Globus pallidus (tissue), 1 donor: ENCODE results near the gene ZBP1.

Experiments
- DNase-seq: peaks from one replicate; pipeline ENCODE4 v3.0.0-alpha.2; 2015; ENCODE audit warnings: low spot score

Gene ZBP1

GRCh38 chr20:57620274-57620990 is at the start of gene ZBP1:
ZBP1 (minus strand) TSS chr20:57620426; CDS start chr20:57620295, 131 bp downstream.
- DNase-seq = no peak

- no peak for DNase-seq
These were observed 49.4 kb upstream of the ZBP1 start for GRCh38 chr20:57669632-57670031.

DNA sequence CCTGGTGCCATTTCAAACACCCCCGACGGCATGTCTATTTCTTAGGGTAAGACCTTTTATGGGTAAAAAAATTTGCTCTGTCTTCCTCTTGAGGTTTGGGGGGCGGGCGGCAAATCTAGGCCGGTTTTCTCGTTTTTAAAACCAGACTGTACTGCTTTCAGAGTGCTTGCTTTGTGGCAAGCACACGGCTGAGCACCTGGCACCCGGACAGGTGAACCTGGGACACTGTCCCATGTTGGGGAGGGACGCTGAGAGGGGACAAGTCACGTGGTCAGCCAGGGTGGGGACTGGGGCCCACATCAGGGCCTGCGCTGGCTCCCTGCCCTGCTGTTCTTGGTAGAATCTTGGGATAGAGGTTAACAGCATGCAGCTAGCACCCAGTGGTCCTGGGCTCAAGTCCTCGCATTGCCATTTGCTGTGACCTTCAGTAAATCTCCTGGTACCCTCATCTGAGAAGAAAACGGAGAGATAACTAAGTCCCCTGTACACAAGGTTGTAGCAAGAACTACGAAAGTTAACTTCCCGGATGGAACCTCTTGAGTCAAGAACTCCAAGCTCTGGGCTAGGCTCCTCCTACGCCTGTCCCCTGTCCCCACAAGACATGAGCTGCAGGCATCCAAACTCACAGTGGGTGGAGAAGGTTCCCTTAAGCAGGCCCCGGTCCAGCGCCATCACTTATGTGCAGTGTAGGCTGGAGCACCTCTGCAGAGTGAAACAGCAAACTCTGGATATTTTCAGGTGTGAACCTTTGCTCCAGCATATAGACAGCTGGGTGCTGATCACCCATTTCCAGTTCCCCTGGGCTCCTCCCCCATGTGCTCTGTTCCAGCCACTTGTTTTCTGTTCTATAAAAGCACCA is 47.9 kb upstream of the ZBP1 start:
- no peak for DNase-seq

GRCh38 chr20:57667388-57667787 is 47.2 kb upstream of the ZBP1 start:
- DNase-seq = no peak

DNA sequence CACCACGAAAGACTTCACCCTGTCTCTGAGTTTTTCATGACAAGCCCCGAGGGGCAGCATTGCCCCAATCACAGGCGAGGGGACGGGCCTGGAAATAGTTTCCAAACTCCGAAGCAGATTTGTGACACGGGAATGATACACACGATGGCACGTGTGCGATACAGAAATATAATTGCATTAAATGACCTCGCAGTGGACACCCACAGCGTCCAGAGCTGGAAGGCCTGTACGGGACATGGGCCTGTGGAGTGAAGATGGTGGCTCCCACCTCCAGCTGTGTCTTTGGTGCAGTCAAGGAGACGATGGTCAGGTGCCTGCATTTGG is 46.6 kb upstream of the ZBP1 start:
- DNase-seq = no peak

DNA sequence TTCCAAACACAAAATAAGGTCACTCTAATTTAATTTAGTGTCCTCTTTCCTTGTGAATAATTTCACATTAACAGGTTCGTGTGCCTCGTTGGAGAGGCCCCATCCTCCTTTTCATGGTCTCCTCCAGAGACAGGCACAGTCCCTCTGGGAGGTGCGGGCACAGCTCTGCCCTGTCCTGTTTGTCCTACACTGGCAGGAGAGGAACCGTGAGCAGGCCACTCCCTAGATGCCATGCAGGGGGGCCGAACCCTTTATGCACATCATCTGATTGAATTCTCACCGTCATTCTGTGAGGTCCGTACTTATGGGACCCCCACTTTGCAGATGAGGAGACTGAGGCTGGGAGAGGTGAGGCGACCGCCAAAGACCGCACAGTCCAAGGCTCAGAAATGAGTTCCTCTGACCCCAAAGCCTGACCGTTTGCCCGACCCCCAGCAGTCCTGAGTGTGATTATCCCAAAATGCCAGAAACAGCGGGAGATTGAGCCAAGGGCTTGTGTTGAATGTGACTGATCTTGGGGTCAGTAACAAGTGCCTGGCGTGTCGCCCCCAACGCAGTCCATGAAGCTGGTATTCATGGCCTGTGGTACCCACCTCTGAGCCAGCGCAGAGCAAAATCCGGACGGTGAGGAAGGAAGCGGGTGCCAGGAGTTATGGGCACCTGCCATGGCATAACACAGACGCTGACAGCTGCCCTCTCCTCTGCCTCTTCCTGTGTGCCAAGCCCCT is 46.0 kb upstream of the ZBP1 start:
- DNase-seq = no peak

DNA sequence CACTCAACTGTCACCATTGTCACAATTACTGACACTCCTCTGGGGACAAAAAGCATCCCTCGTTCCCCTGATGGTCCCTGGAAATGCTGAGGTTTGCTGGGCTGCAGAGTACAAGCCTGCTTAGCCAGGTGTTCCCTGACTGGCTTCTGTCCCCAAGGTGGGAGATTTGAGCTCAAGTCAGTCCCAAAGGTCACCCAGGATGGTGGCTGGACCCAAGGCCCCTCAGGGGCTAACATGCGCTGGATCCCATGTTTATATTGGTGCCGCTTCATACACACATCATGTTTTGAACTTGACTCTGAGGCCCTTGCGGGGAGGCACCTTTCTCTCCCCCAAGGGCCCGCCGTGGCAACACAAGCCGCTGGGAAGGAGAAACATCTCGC is 45.4 kb upstream of the ZBP1 start:
- DNase-seq = no peak

GRCh38 chr20:57664924-57665588 is 44.8 kb upstream of the ZBP1 start:
- no peak for DNase-seq

DNA sequence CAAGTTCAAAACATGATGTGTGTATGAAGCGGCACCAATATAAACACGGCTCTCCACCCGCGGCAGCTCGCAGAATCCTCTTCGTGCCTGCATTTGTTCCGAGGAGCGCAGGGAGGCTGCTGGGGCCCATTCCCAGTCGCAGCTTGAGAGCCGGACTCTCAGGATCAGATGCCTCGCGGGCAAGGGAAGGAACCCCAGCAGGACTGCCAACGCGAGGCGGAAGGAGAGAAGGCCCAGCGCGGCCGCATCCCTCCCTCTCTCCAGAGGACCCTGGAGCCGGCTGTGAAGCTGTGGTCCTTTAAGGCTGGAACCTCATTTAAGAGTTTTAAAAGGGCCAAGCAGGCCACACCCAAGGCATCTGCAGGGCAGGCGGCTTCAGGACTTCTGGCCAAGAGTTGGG is 44.2 kb upstream of the ZBP1 start:
- DNase-seq = no peak

DNA sequence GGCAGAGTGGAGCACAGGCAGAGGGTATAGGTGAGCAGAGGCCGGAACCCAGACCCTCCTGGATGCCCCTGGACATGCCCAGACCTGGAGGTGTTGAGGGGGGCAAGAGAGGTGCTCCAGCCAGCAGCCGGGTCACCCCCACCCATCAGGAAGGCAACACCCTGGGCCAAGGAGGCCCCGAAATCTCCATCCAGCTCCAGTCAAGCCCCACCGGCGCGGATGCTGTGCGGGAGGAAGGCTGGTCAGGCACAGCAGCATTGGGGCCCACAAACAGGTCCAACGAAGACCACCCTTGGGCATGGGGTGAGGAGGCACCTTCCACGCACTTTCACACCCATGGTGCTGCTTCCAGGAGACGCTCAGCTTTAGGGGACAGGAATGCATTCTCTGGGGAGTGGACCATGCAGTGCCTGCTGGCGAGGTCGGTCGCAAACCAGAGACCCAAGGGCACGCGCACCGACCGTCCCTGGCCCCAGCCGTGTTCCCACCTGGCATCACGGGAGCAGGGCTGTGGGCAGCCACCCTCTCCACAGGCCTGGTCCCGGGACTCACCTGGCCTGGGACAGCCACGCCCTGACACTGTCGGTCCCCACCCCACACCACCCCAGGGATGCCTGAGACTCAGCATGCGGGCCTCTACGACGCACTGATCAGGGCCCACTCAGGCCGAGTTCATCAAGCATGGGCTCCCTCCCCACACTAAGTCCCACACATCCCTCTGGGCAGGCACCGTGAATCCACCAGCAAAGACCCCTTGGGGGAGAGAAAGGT is 43.6 kb upstream of the ZBP1 start:
- DNase-seq = no peak

- no peak for DNase-seq
These were observed 43.0 kb upstream of the ZBP1 start for GRCh38 chr20:57663241-57663640.

- no peak for DNase-seq
These were observed 42.4 kb upstream of the ZBP1 start for GRCh38 chr20:57662456-57663240.

GRCh38 chr20:57661746-57662455 is 41.7 kb upstream of the ZBP1 start:
- no peak for DNase-seq

DNA sequence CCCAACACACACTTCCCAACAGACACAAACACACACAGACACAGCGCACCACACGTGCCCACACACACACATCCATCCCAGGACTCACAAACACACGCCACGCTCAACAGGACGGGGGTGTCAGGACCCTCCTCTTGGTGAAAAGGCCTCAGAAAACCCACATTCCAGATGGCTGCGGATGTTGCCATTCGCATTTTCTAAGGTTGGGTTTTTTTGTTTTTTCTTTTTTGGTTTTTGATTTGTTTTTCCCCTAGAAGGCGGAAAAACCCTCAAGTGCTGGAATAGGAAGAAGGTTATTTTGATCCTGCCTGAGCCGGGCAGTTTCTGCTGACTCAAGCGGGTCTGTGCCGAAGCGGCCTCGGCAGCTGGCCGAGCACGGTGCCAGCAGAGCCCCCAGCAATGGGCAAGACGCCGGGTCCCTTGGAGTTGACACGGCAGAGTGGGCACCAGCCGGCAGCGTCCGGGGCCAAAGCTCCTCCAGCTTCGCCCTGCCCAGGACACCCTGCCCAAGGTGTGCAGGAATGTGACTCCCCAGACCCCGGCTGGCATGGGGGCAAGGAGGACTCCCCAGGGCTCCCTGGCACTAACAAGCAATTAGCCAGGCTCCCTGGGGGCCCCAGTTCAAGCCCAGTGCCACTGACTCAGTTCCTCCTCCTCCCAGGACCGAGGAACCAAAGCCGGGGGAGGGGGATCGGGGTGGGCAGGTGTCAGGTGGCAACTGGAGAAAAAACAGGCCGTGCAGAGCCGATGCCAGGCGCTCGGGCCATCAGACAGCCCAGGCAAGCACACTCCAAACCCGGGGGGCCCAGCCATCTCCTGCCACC is 40.9 kb upstream of the ZBP1 start:
- no peak for DNase-seq

DNA sequence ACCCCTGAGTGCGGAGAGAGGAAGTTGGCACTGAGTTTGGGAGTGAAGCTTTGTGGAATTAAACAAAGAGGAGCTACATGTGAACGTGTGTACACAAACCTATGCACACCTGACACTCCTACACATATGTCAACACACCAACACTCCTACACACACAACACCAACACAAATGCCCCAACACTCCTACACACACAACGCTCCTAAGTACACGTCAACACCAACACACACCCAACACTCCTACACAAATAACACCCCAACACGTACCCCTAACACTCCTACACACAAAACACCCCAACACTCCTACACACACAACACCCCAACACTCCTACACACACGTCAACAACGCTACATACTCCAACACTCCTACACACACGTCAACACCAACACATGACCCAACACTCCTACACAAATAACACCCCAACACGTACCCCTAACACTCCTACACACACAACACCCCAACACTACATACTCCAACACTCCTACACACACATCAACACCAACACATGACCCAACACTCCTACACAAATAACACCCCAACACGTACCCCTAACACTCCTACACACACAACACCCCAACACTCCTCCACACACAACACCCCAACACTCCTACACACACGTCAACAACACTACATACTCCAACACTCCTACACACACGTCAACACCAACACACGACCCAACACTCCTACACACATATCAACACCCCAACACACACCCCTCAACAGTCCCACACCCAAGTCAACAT is 40.1 kb upstream of the ZBP1 start:
- no peak for DNase-seq

GRCh38 chr20:57659517-57660180 is 39.4 kb upstream of the ZBP1 start:
- DNase-seq = no peak

- DNase-seq = no peak
These were observed 38.7 kb upstream of the ZBP1 start for GRCh38 chr20:57658833-57659516.
